Neural cell (in vitro differentiated cells): Measurements from ENCODE around the gene SLC38A11.
"Not testable (repeated sequence)": the region's sequence is repeated elsewhere in the genome, so short reads cannot be mapped to it uniquely, and the experiment has no call there.

Experiments used
- EP300 ChIP-seq: fragments of 450-650 bp; conservative IDR thresholded peaks from 2 replicates; pipeline ENCODE4 v1.6.1; 2014; ENCODE audit warnings: antibody characterized with exemption, mild to moderate bottlenecking, moderate library complexity; ENCODE audit not compliant: poor library complexity, severe bottlenecking
- EZH2 ChIP-seq: fragments of 200-600, 300-800 bp; shearing (Covaris generic), sonication (generic); IDR thresholded peaks from 2 replicates; pipeline ENCODE4 v1.6.1; 2014; ENCODE audit warnings: antibody characterized with exemption, low read length, borderline replicate concordance, mild to moderate bottlenecking; ENCODE audit not compliant: insufficient read depth, poor library complexity, severe bottlenecking
- MXI1 ChIP-seq: fragments of 450-650 bp; conservative IDR thresholded peaks from 2 replicates; pipeline ENCODE4 v1.6.1; 2014; ENCODE audit warnings: antibody characterized with exemption, mild to moderate bottlenecking; ENCODE audit not compliant: poor library complexity, severe bottlenecking
- POLR2AphosphoS5 ChIP-seq: IDR thresholded peaks from 2 replicates; pipeline ENCODE4 v1.6.1; 2012
- SMC3 ChIP-seq: fragments of 450-650 bp; conservative IDR thresholded peaks from 2 replicates; pipeline ENCODE4 v1.6.1; 2014; ENCODE audit warnings: antibody characterized with exemption, mild to moderate bottlenecking, moderate library complexity; ENCODE audit not compliant: poor library complexity
- TAF1 ChIP-seq: IDR thresholded peaks from 2 replicates; pipeline ENCODE4 v1.6.1; 2012; ENCODE audit warnings: low read depth
- TF ChIP-seq, protein P1 (sequence below): fragments of 450-650 bp; IDR thresholded peaks from 2 replicates; pipeline ENCODE4 v1.5.1; 2014; ENCODE audit warnings: antibody characterized with exemption, mild to moderate bottlenecking, moderate library complexity; ENCODE audit not compliant: poor library complexity, severe bottlenecking

GRCh38 chr2:164988805-164989204 is 33.5 kb upstream of the SLC38A11 start:
- TF ChIP-seq, protein P1, sequence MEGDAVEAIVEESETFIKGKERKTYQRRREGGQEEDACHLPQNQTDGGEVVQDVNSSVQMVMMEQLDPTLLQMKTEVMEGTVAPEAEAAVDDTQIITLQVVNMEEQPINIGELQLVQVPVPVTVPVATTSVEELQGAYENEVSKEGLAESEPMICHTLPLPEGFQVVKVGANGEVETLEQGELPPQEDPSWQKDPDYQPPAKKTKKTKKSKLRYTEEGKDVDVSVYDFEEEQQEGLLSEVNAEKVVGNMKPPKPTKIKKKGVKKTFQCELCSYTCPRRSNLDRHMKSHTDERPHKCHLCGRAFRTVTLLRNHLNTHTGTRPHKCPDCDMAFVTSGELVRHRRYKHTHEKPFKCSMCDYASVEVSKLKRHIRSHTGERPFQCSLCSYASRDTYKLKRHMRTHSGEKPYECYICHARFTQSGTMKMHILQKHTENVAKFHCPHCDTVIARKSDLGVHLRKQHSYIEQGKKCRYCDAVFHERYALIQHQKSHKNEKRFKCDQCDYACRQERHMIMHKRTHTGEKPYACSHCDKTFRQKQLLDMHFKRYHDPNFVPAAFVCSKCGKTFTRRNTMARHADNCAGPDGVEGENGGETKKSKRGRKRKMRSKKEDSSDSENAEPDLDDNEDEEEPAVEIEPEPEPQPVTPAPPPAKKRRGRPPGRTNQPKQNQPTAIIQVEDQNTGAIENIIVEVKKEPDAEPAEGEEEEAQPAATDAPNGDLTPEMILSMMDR = not testable (repeated sequence)
- TF ChIP-seq POLR2AphosphoS5, EP300, EZH2, SMC3, TAF1, MXI1: not testable (repeated sequence)
